Testis (tissue), 3 donors: Measurements from ENCODE around the gene HOXC9. TPM values are rescaled to one million over a fixed set of nuclear protein-coding genes. Genes with fewer than 3 reads are reported as not detected.

Source experiments
- DNase-seq: peaks from one replicate; pipeline ENCODE4 v3.0.0-alpha.2; 2019
- H3K27ac ChIP-seq, 2 donors: fragments of 200-600 bp; sonication (generic); one replicate each; pipeline ENCODE4 v1.5.1; 2019
- H3K27me3 ChIP-seq: fragments of 200-600 bp; sonication (generic); one replicate; pipeline ENCODE4 v1.5.1; 2019
- H3K36me3 ChIP-seq: fragments of 200-600 bp; sonication (generic); one replicate; pipeline ENCODE4 v1.5.1; 2017; ENCODE audit warnings: low read depth; ENCODE audit errors: missing control alignments
- H3K4me1 ChIP-seq: fragments of 200-600 bp; sonication (generic); one replicate; pipeline ENCODE4 v1.5.1; 2019
- H3K4me3 ChIP-seq, 2 donors: fragments of 200-600 bp; sonication (generic); one replicate each; pipeline ENCODE4 v1.5.1; 2017 to 2019
- H3K9me3 ChIP-seq: fragments of 200-600 bp; sonication (generic); one replicate; pipeline ENCODE4 v1.5.1; 2017
- POLR2A ChIP-seq: fragments of 450-650 bp; IDR thresholded peaks from one replicate; pipeline ENCODE4 v1.6.1; 2017; ENCODE audit warnings: antibody characterized with exemption, mild to moderate bottlenecking, moderate library complexity
- WGBS, 2 donors: methylation state at CpG; one replicate each; pipeline ENCODE4 v1.1.5; 2018; 5-methylcytosine and 5-hydroxymethylcytosine counted together
- intact Hi-C: fragments of 100-400 bp; cut with DNase I; formaldehyde crosslinking; loops from one replicate; pipeline ENCODE4 v1.15.1; 2023; ENCODE audit warnings: low total_unique reads
- polyA plus RNA-seq: library from polyadenylated mRNA; stranded (reverse); fragments of 350-450 nt; fragmentation: Illumina TruSeq; extraction: RNeasy Lipid Tissue Mini Kit (QIAGEN cat#74804); gene quantifications from one replicate; pipeline ENCODE4 v1.2.3, GENCODE V29; 2014; ENCODE audit warnings: low read depth, low replicate concordance; ENCODE audit not compliant: insufficient read depth
- total RNA-seq, 2 donors: library from RNA; depleted of rRNA; stranded (reverse); fragments of >200 nt; gene quantifications; one replicate each; pipeline ENCODE4 v1.2.3, GENCODE V29; 2016
- TF ChIP-seq, protein P1 (sequence below), 3 experiments: fragments of 450-650 bp in 2 of 3; fragments of 200-600 bp in 1 of 3; sonication (generic) in 1 of 3; IDR thresholded peaks; one replicate each; pipeline ENCODE4 v1.5.1; 2016 to 2019; ENCODE audit warnings: antibody characterized with exemption in 3 of 3, mild to moderate bottlenecking in 2 of 3, moderate library complexity in 1 of 3

HOXC9 gene
- total and polyA plus RNA-seq, 3 donors from 2014 or later, result 2.4 to 7.8 (median 6.6) TPM

GRCh38 chr12:53976172-53976822, 23.7 kb upstream of the HOXC9 start:
- Histone ChIP-seq H3K27ac (no peak overlapping the region), H3K27me3 (peaks cover 10% of the 10 kb centered on the region), H3K4me3 (no peak overlapping the region), H3K36me3 (no peaks in the 10 kb centered on the region), H3K9me3 (no peaks in the 10 kb centered on the region), H3K4me1 (peaks cover 12% of the 10 kb centered on the region)
- 18 to 34% methylated on average over 21 of the region's 21 CpGs for WGBS, 2 donors
- intact Hi-C loops, result no loop called here
- no peak for TF ChIP-seq POLR2A
- TF ChIP-seq, protein P1, sequence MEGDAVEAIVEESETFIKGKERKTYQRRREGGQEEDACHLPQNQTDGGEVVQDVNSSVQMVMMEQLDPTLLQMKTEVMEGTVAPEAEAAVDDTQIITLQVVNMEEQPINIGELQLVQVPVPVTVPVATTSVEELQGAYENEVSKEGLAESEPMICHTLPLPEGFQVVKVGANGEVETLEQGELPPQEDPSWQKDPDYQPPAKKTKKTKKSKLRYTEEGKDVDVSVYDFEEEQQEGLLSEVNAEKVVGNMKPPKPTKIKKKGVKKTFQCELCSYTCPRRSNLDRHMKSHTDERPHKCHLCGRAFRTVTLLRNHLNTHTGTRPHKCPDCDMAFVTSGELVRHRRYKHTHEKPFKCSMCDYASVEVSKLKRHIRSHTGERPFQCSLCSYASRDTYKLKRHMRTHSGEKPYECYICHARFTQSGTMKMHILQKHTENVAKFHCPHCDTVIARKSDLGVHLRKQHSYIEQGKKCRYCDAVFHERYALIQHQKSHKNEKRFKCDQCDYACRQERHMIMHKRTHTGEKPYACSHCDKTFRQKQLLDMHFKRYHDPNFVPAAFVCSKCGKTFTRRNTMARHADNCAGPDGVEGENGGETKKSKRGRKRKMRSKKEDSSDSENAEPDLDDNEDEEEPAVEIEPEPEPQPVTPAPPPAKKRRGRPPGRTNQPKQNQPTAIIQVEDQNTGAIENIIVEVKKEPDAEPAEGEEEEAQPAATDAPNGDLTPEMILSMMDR (IDR thresholded peaks at IDR 0.05), result no peak
- no peak for DNase-seq

DNA sequence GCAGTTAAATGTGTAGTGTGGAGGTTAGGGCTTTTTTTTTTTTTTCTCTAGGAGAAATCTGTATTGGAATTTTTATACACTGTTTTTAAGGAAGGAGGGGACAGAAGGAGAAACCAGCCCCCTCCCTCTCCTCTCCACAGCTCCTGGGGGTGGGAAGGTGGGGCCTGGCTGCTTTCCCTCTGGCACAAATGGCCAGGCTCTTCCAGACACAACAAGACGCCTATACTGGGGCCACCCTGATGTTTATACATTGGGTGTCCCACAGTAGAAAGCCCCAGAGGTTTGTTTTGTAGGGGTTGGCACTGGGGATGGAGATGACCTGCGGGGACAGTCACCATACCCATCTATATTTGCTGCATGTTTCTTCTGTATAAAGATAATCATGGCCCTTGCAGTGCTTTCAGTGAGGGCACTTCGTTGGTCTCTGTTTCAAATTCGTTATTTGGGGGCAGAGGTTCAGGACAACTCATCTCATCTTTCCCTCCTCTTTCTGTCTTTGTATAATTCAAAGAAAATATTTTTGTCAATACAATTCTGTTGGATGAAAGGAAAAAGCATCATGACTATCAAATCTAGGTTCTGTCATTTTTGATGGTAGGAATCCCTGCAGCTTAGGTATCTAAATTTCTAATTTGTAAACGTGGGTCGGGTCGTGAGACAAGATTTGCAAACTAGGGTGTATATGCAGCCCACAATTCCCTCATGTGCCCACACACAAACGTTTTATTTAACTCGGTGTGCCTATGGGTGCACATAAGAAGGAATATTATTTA, 23.0 kb upstream of the HOXC9 start:
- intact Hi-C loops, result no loop called here
- peaks cover 12% of the 10 kb centered on the region for H3K4me1 ChIP-seq
- H3K27me3 ChIP-seq, result peaks cover 10% of the 10 kb centered on the region
- DNase-seq, result no peak
- no peak overlapping the region for H3K4me3 ChIP-seq
- no peak overlapping the region for H3K27ac ChIP-seq
- no peaks in the 10 kb centered on the region for H3K9me3 ChIP-seq
- 53% methylated on average over 9 of the region's 9 CpGs for WGBS, 2 donors
- TF ChIP-seq, protein P1 (IDR thresholded peaks at IDR 0.05), result no peak
- no peak for TF ChIP-seq POLR2A
- H3K36me3 ChIP-seq, result no peaks in the 10 kb centered on the region

DNA sequence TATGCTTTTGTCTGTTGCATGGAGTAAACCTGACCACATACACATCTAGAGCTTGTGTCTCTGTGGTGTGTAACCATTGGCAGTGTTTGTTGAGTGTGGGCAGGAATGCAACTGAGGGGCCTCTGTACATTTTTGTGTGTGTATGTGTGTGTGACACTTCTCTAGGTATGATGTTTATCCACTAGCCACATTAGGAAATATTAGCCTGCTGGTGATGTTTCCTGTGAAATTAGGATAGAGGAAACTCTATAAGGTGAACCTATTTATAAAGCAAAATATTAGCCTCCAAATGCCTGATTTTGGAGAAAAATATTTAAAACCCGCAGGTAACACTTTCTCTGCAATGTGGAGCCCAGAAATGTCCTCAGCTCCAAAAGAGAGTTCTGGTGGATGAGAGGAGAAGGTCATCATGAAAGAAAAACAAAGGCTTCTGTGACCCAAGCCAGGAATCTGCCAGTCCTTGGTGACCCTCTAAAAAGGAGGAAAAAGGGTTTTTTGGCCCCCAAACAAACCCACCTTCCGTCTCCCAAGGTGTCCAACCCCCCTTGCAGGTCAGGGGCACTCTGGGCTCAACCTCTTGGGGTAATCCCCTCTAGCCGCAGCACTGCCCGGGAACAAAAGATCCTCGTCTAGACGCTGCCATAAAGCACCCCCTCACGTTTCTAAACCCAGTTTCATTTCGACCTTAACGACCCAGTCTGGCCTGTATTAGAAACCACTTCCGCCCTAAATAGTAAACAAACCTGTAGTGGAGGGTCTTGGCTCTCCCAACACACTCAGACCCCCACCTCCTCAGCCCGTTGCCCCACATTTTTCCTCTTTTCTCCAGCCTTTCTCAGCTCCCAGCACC, 22.1 kb upstream of the HOXC9 start:
- 17 to 28% methylated on average over 11 of the region's 11 CpGs for WGBS, 2 donors
- H3K9me3 ChIP-seq, result no peaks in the 10 kb centered on the region
- no peak overlapping the region for H3K4me3 ChIP-seq
- TF ChIP-seq, protein P1 (IDR thresholded peaks at IDR 0.05), result no peak
- TF ChIP-seq POLR2A, result no peak
- no peak for DNase-seq
- H3K27ac ChIP-seq, result no peak overlapping the region
- H3K36me3 ChIP-seq, result no peaks in the 10 kb centered on the region
- intact Hi-C loops, result no loop called here
- H3K4me1 ChIP-seq, result peaks cover 12% of the 10 kb centered on the region
- peaks cover 10% of the 10 kb centered on the region for H3K27me3 ChIP-seq

DNA sequence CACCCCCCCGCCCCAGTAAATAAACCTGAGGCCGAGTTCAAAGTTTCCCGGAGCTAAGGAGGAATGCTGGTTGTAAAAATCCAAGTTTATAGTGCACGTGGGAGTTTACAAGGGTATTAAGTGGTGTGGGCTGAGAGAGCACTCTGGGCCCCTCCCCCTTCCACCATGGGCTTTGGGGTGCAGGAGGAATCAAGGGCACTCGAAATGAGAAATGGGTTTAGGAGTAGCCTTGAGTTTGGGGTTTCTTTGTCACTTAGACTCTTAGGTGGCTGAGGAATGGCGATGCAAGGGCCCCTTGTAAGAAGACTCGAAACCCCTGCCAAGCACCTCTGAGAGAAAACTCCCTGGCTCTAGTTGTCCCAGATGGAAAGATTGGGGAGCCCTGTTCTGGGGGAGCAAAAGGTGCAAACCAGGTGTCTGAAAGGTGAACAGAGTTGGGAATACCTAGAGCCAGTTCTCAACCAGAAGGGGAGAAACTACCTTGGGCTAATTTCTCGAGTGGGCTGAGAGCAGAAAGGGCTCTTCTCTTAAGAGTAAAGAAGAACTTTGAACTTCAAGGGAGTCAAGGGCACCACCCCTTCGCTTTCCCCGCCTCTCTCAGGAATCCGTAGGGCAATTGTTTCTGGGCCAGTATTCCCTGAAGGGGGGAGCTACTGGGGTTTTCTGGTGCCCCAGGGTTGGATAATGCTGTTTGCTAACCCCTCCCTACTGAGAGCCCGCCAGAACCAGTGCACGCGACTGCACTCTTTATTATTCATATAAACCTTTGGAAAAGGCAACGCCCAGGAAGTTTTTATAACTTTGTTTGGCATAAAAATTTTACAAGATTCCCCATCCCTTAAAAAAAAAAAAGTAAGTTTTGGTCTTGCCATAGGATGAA, 21.2 kb upstream of the HOXC9 start:
- Histone ChIP-seq H3K36me3 (no peaks in the 10 kb centered on the region), H3K9me3 (no peaks in the 10 kb centered on the region), H3K27ac (no peak overlapping the region), H3K4me1 (peaks cover 12% of the 10 kb centered on the region), H3K4me3 (no peak overlapping the region), H3K27me3 (peaks cover 10% of the 10 kb centered on the region)
- no peak for TF ChIP-seq POLR2A
- TF ChIP-seq, protein P1 (IDR thresholded peaks at IDR 0.05), result no peak
- intact Hi-C loops, result no loop called here
- DNase-seq, result no peak
- WGBS, 2 donors, result 47 to 53% methylated on average over 14 to 15 of the region's 15 CpGs
